Vagina (tissue), 2 donors: ENCODE results near the gene LAMA2. TPM values are rescaled to one million over a fixed set of nuclear protein-coding genes. Genes with fewer than 3 reads are reported as not detected.

Experiments
- DNase-seq, 2 donors: peaks; one replicate each; pipeline ENCODE4 v3.0.0-alpha.2; 2017; ENCODE audit errors: extremely low spot score in 2 of 2
- H3K27ac ChIP-seq: fragments of 200-600 bp; sonication (generic); one replicate; pipeline ENCODE4 v1.5.1; 2019
- H3K27me3 ChIP-seq: fragments of 200-600 bp; sonication (generic); one replicate; pipeline ENCODE4 v1.5.1; 2019
- H3K36me3 ChIP-seq, 2 donors: fragments of 200-600 bp; sonication (generic); one replicate each; pipeline ENCODE4 v1.5.1; 2017 to 2019
- H3K4me1 ChIP-seq: fragments of 200-600 bp; sonication (generic); one replicate; pipeline ENCODE4 v1.5.1; 2019
- H3K4me3 ChIP-seq, 2 donors: fragments of 200-600 bp; sonication (generic); 1 replicate in 1 of 2; 2 replicates in 1 of 2; pipeline ENCODE4 v1.5.1; 2016 to 2019
- H3K9me3 ChIP-seq: fragments of 200-600 bp; sonication (generic); one replicate; pipeline ENCODE4 v1.5.1; 2019
- POLR2A ChIP-seq, 2 donors: fragments of 450-650 bp; IDR thresholded peaks; one replicate each; pipeline ENCODE4 v1.6.1; 2017; ENCODE audit warnings: antibody characterized with exemption in 2 of 2, mild to moderate bottlenecking in 2 of 2, moderate library complexity in 2 of 2
- POLR2AphosphoS5 ChIP-seq, 2 donors: sonication (generic); formaldehyde crosslinking; IDR thresholded peaks; one replicate each; pipeline ENCODE4 v1.9.0; 2017; ENCODE audit warnings: antibody characterized with exemption in 2 of 2, mild to moderate bottlenecking in 2 of 2, low read depth in 1 of 2; ENCODE audit not compliant: insufficient read depth in 1 of 2
- intact Hi-C: fragments of 100-400 bp; cut with DNase I; formaldehyde crosslinking; loops from one replicate; pipeline ENCODE4 v1.15.1; 2023
- total RNA-seq: library from RNA; depleted of rRNA; stranded (reverse); fragments of >200 nt; gene quantifications from one replicate; pipeline ENCODE4 v1.2.3, GENCODE V29; 2016
- TF ChIP-seq, protein P1 (sequence below), 3 experiments: fragments of 450-650 bp in 2 of 3; fragments of 200-600 bp in 1 of 3; sonication (generic) in 1 of 3; IDR thresholded peaks; one replicate each; pipeline ENCODE4 v1.5.1; 2017 to 2019; ENCODE audit warnings: antibody characterized with exemption in 3 of 3, mild to moderate bottlenecking in 2 of 3, moderate library complexity in 2 of 3

The LAMA2 gene
- total RNA-seq, 1 donor from 2014 or later: 91.1 TPM

DNA sequence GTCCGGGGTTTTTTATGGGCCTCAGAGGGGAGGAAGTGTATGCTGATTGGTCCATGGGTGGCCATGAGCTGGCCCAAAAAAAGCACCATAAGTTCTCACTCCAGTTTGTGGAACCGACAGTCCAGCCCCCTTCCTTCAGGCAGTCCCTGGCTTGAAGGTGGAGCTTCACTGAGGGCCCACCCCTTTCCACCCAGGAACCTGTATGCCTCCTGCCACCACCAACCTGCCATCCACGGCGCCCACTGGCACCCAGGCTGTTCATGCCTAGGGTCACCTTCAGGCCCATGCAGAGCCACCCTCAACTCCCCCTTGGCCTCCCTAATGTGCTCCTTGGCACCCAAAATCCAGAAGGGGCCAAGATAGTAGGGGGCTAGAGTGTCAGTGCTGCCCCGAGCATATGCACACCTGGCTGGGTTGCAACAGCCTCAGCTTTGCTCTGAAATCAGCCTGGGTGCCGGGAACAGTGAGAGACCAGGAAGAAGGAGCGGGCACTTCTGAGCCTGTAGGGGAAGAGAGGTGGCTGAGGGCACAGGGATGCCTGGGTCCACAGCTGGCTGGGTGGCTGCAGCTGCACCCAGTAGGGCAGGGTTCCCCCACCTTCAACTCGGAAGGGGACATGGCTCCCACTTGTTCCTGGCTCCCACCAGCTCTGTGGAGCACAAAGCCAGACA, 534.6 kb downstream of the LAMA2 start:
- intact Hi-C loops: no loop called here

DNA sequence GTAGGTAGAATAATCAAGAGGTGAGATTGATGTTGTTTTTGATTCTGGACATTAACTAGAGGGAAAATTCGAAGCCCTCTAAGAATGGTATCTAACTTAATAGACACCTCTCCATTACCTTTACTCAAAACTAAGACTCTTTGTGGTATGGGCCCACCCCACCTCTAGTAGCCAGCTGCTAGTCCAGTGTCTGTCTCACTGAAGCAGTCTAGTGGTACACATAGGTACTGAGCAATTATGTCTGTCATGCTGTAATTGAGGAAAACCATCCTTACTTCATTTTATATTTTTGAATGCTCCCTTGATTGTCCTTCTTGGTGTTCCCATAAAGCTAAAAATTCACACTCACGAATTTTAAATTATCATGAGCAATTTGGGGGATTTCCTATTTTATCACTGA, 536.4 kb downstream of the LAMA2 start:
- H3K36me3 ChIP-seq: no peaks in the 10 kb centered on the region
- H3K9me3 ChIP-seq: no peaks in the 10 kb centered on the region
- DNase-seq: no peak
- TF ChIP-seq POLR2A (IDR thresholded peaks at IDR 0.05) (no peak), POLR2AphosphoS5 (IDR thresholded peaks at IDR 0.05; ENCODE audit: insufficient read depth in 1 of 2, low read depth in 1 of 2) (no peak)
- TF ChIP-seq, protein P1, sequence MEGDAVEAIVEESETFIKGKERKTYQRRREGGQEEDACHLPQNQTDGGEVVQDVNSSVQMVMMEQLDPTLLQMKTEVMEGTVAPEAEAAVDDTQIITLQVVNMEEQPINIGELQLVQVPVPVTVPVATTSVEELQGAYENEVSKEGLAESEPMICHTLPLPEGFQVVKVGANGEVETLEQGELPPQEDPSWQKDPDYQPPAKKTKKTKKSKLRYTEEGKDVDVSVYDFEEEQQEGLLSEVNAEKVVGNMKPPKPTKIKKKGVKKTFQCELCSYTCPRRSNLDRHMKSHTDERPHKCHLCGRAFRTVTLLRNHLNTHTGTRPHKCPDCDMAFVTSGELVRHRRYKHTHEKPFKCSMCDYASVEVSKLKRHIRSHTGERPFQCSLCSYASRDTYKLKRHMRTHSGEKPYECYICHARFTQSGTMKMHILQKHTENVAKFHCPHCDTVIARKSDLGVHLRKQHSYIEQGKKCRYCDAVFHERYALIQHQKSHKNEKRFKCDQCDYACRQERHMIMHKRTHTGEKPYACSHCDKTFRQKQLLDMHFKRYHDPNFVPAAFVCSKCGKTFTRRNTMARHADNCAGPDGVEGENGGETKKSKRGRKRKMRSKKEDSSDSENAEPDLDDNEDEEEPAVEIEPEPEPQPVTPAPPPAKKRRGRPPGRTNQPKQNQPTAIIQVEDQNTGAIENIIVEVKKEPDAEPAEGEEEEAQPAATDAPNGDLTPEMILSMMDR (IDR thresholded peaks at IDR 0.05): no peak
- no peaks in the 10 kb centered on the region for H3K4me1 ChIP-seq
- no peak overlapping the region for H3K27ac ChIP-seq
- intact Hi-C loops: no loop called here
- no peak overlapping the region for H3K4me3 ChIP-seq
- no peaks in the 10 kb centered on the region for H3K27me3 ChIP-seq

More for the DNA sequence above, 534.6 kb downstream of the LAMA2 start:
- H3K27me3 ChIP-seq: no peaks in the 10 kb centered on the region
- H3K36me3 ChIP-seq: no peaks in the 10 kb centered on the region
- H3K27ac ChIP-seq: no peak overlapping the region
- TF ChIP-seq, protein P1 (IDR thresholded peaks at IDR 0.05): no peak
- TF ChIP-seq POLR2AphosphoS5 (IDR thresholded peaks at IDR 0.05; ENCODE audit: insufficient read depth in 1 of 2, low read depth in 1 of 2) (no peak), POLR2A (IDR thresholded peaks at IDR 0.05) (no peak)
- no peaks in the 10 kb centered on the region for H3K4me1 ChIP-seq
- H3K9me3 ChIP-seq: no peaks in the 10 kb centered on the region
- no peak overlapping the region for H3K4me3 ChIP-seq
- DNase-seq: no peak

DNA sequence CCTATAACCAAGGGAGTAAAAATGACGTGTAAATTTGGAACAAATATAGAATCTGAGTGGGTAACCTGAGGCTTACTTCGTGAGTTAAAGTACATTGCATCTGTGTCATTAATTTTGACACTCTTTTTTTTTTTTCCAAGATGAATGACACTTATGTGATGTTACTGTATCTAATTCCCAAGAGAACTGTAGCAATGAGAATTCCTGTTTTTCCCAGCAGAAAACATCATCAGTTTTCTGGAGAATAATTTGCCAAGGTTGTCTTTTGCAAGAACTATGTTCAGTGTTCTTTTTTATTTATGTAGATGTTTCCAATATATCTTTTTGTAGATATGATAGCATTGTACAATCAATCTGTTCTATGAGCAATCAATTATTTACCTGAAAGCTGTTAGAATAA, 543.4 kb downstream of the LAMA2 start:
- DNase-seq: no peak
- H3K27me3 ChIP-seq: no peaks in the 10 kb centered on the region
- H3K36me3 ChIP-seq: peaks cover 0 to 7% of the 10 kb centered on the region in 2 donors
- no peaks in the 10 kb centered on the region for H3K4me1 ChIP-seq
- intact Hi-C loops: no loop called here
- TF ChIP-seq, protein P1 (IDR thresholded peaks at IDR 0.05): no peak
- no peak for TF ChIP-seq POLR2A (IDR thresholded peaks at IDR 0.05)
- TF ChIP-seq POLR2AphosphoS5 (IDR thresholded peaks at IDR 0.05; ENCODE audit: insufficient read depth in 1 of 2, low read depth in 1 of 2): no peak
- no peak overlapping the region for H3K27ac ChIP-seq
- no peak overlapping the region for H3K4me3 ChIP-seq
- no peaks in the 10 kb centered on the region for H3K9me3 ChIP-seq

DNA sequence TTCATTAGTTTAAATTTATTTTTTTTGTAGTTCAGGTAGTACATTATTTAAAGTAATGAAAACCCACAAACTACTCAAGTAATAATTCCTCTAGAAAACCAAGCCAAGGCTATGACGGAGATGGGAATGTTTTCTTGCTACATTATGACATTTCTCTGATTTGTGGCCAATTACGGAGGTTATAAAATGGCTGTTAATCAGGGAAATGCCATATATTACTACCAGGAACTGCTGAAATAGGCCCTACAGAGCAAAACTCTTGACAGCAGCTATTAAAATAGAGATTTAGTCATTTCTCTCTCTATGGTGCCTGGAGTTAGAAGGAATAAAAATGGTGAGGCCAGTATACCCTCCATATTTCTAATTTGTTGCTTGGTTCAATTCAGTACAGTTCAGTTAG, 547.0 kb downstream of the LAMA2 start:
- H3K27me3 ChIP-seq: no peaks in the 10 kb centered on the region
- H3K27ac ChIP-seq: no peak overlapping the region
- H3K9me3 ChIP-seq: no peaks in the 10 kb centered on the region
- intact Hi-C loops: no loop called here
- no peak overlapping the region for H3K4me3 ChIP-seq
- no peak for TF ChIP-seq POLR2AphosphoS5 (IDR thresholded peaks at IDR 0.05; ENCODE audit: insufficient read depth in 1 of 2, low read depth in 1 of 2)
- TF ChIP-seq POLR2A (IDR thresholded peaks at IDR 0.05): no peak
- TF ChIP-seq, protein P1 (IDR thresholded peaks at IDR 0.05): no peak
- no peak for DNase-seq
- no peaks in the 10 kb centered on the region for H3K4me1 ChIP-seq
- H3K36me3 ChIP-seq: peaks cover 0 to 7% of the 10 kb centered on the region in 2 donors

DNA sequence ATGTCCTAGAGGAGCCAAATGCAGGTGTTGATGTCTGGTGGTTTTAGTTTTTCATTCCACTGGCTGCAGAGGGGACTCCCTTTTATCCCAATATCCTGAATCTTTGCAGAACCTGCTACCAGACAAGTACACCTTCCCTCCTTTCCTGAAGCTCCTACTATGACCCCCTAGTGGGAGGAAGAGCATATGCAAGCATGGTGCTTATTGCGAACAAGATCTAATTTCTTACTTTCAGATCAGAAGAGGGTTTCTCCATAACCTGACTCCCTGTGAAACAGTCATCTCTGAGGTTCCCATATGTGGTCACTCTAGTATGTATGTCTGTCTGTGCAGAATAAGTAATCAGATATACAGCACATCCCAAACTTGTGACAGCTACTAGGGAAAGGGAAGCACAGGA, 549.8 kb downstream of the LAMA2 start:
- DNase-seq: no peak
- Histone ChIP-seq H3K27ac (no peak overlapping the region), H3K4me3 (no peak overlapping the region), H3K9me3 (no peaks in the 10 kb centered on the region), H3K36me3 (no peaks in the 10 kb centered on the region), H3K4me1 (no peaks in the 10 kb centered on the region), H3K27me3 (no peaks in the 10 kb centered on the region)
- TF ChIP-seq POLR2AphosphoS5 (IDR thresholded peaks at IDR 0.05; ENCODE audit: insufficient read depth in 1 of 2, low read depth in 1 of 2) (no peak), POLR2A (IDR thresholded peaks at IDR 0.05) (no peak)
- TF ChIP-seq, protein P1 (IDR thresholded peaks at IDR 0.05): no peak
- intact Hi-C loops: no loop called here
